Liver (tissue), 9 donors: ENCODE measurements around the gene L2HGDH. TPM values are rescaled to one million over a fixed set of nuclear protein-coding genes. Genes with fewer than 3 reads are reported as not detected.

Experiments used
- DNase-seq: peaks from one replicate; pipeline ENCODE4 v3.0.0-alpha.2; 2017; ENCODE audit warnings: low spot score
- H3K27ac ChIP-seq, 2 donors: one replicate each; pipeline ENCODE4 v1.7.0; 2013; ENCODE audit warnings: inconsistent platforms in 2 of 2, low read length in 2 of 2, control low read depth in 1 of 2, low read depth in 1 of 2, mild to moderate bottlenecking in 1 of 2
- H3K27me3 ChIP-seq, 4 donors: one replicate each; pipeline versions ENCODE4 v1.6.1 to v1.7.0; 2013; ENCODE audit warnings: low read length in 3 of 4, inconsistent platforms in 1 of 4, mild to moderate bottlenecking in 1 of 4, moderate library complexity in 1 of 4; ENCODE audit not compliant: control insufficient read depth in 4 of 4, insufficient read depth in 4 of 4
- H3K36me3 ChIP-seq, 4 donors: one replicate each; pipeline versions ENCODE4 v1.6.1 to v1.7.0; 2013; ENCODE audit warnings: low read length in 3 of 4, mild to moderate bottlenecking in 3 of 4, low read depth in 1 of 4, moderate library complexity in 1 of 4; ENCODE audit not compliant: control insufficient read depth in 4 of 4, insufficient read depth in 3 of 4
- H3K4me1 ChIP-seq, 4 donors: one replicate each; pipeline versions ENCODE4 v1.6.1 to v1.7.0; 2013; ENCODE audit warnings: low read length in 3 of 4, mild to moderate bottlenecking in 3 of 4, moderate library complexity in 1 of 4; ENCODE audit not compliant: control insufficient read depth in 4 of 4, insufficient read depth in 4 of 4
- H3K4me3 ChIP-seq, 3 donors: one replicate each; pipeline versions ENCODE4 v1.6.1 to v1.7.0; 2013; ENCODE audit warnings: low read length in 3 of 3, control low read depth in 1 of 3, low read depth in 1 of 3, mild to moderate bottlenecking in 1 of 3
- H3K9ac ChIP-seq, 2 donors: one replicate each; pipeline ENCODE4 v1.7.0; 2013; ENCODE audit warnings: low read length in 2 of 2, mild to moderate bottlenecking in 2 of 2, moderate library complexity in 2 of 2, control low read depth in 1 of 2, low read depth in 1 of 2
- H3K9me3 ChIP-seq, 4 donors: one replicate each; pipeline versions ENCODE4 v1.6.1 to v1.7.0; 2013; ENCODE audit warnings: low read length in 3 of 4; ENCODE audit not compliant: control insufficient read depth in 4 of 4
- CTCF ChIP-seq: fragments of 150-350 bp; IDR thresholded peaks from 2 replicates; pipeline ENCODE4 v1.5.1; 2017; ENCODE audit warnings: improper control_type of control experiment, low read depth, low read length; ENCODE audit not compliant: missing input control
- FOXA1 ChIP-seq: IDR thresholded peaks from 2 replicates; pipeline ENCODE4 v1.6.1; 2016; ENCODE audit warnings: antibody characterized with exemption
- FOXA2 ChIP-seq: IDR thresholded peaks from 2 replicates; pipeline ENCODE4 v1.6.1; 2016; ENCODE audit warnings: antibody characterized with exemption
- GABPA ChIP-seq, 2 donors: IDR thresholded peaks in 1 of 2; conservative IDR thresholded peaks in 1 of 2; 2 replicates each; pipeline ENCODE4 v1.6.1; 2016; ENCODE audit warnings: antibody characterized with exemption in 2 of 2, mild to moderate bottlenecking in 1 of 2, moderate library complexity in 1 of 2
- HNF4A ChIP-seq, 2 donors: conservative IDR thresholded peaks; 2 replicates each; pipeline ENCODE4 v1.6.1; 2016; ENCODE audit warnings: antibody characterized with exemption in 2 of 2, mild to moderate bottlenecking in 2 of 2
- HNF4G ChIP-seq: IDR thresholded peaks from 2 replicates; pipeline ENCODE4 v1.6.1; 2016; ENCODE audit warnings: antibody characterized with exemption
- JUND ChIP-seq, 2 donors: IDR thresholded peaks; 2 replicates each; pipeline ENCODE4 v1.6.1; 2016; ENCODE audit warnings: antibody characterized with exemption in 2 of 2
- MAX ChIP-seq: IDR thresholded peaks from 2 replicates; pipeline ENCODE4 v1.6.1; 2016; ENCODE audit warnings: antibody characterized with exemption
- NR2F2 ChIP-seq: IDR thresholded peaks from 2 replicates; pipeline ENCODE4 v1.6.1; 2016; ENCODE audit warnings: antibody characterized with exemption
- RAD21 ChIP-seq, 2 donors: IDR thresholded peaks; 2 replicates each; pipeline ENCODE4 v1.6.1; 2016; ENCODE audit warnings: antibody characterized with exemption in 2 of 2, mild to moderate bottlenecking in 2 of 2
- REST ChIP-seq: IDR thresholded peaks from 2 replicates; pipeline ENCODE4 v1.6.1; 2016; ENCODE audit warnings: antibody characterized with exemption, mild to moderate bottlenecking
- RXRA ChIP-seq, 2 donors: IDR thresholded peaks; 2 replicates each; pipeline ENCODE4 v1.6.1; 2017 to 2018; ENCODE audit warnings: antibody characterized with exemption in 2 of 2, mild to moderate bottlenecking in 1 of 2
- SP1 ChIP-seq: IDR thresholded peaks from 2 replicates; pipeline ENCODE4 v1.6.1; 2018; ENCODE audit warnings: antibody characterized with exemption, mild to moderate bottlenecking
- TAF1 ChIP-seq: conservative IDR thresholded peaks from 2 replicates; pipeline ENCODE4 v1.6.1; 2016; ENCODE audit warnings: antibody characterized with exemption, mild to moderate bottlenecking
- YY1 ChIP-seq: IDR thresholded peaks from 2 replicates; pipeline ENCODE4 v1.6.1; 2016; ENCODE audit warnings: antibody characterized with exemption, mild to moderate bottlenecking
- ZBTB33 ChIP-seq: IDR thresholded peaks from 2 replicates; pipeline ENCODE4 v1.6.1; 2016; ENCODE audit warnings: antibody characterized with exemption
- WGBS: extraction: QIAGEN DNeasy Blood & Tissue Kit; methylation state at CpG from one replicate; pipeline ENCODE4 v1.1.7; 2013; 5-methylcytosine and 5-hydroxymethylcytosine counted together
- polyA plus RNA-seq, 2 donors: library from polyadenylated mRNA; stranded (reverse) in 1 of 2; unstranded in 1 of 2; fragments of 200-250 nt in 1 of 2; fragments of >200 nt in 1 of 2; fragmentation: Nextera tagmentation in 1 of 2; extraction: Ambion mirVana in 1 of 2; gene quantifications; one replicate each; pipeline versions ENCODE4 v1.2.1 to v1.2.3, GENCODE V29; 2013 to 2015
- total RNA-seq, 2 donors: library from RNA; depleted of rRNA; stranded (reverse); fragments of >200 nt; gene quantifications; one replicate each; pipeline ENCODE4 v1.2.3, GENCODE V29; 2014
- TF ChIP-seq, protein P1 (sequence below): IDR thresholded peaks from 2 replicates; pipeline ENCODE4 v1.6.1; 2016; ENCODE audit warnings: antibody characterized with exemption
- donor health status: healthy.
- donor health status: healthy.
- donor health status: healthy.
- donor health status: healthy.
- donor health status: healthy.

The L2HGDH gene
- total and polyA plus RNA-seq, 4 donors, result 3.8 to 9.0 (median 5.4) TPM

DNA sequence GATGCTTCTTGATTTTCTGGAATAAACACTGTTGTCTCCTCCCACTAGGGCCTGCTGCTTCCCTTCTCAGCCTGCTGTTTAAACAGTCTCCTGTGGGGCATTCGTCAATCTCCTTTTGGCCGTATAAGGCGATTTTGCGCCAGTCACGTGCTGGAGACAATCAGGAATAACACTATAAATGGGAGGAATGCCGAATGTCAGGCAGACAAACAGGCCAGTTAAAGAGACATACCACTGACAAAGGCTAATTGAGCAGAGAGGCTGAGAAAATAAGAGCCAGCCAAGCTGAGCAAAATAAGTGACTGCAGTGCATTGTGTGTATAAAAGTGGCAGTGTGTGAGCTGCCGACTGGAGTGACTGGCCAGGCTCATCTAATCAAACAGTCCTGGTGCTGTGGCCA, 23.4 kb upstream of the L2HGDH start:
- peaks cover 0 to 6% (median under 1%) of the 10 kb centered on the region in 4 donors for H3K36me3 ChIP-seq
- H3K4me3 ChIP-seq, result no peak overlapping the region
- 37% methylated on average over 7 of the region's 7 CpGs for WGBS
- H3K27ac ChIP-seq, result peak overlapping the region; percentile 0 to 52
- H3K27me3 ChIP-seq, result no peaks in the 10 kb centered on the region
- TF ChIP-seq HNF4A (conservative IDR thresholded peaks at IDR 0.05) (peak in 1 of 2 donors; percentile 12), FOXA2 (no peak), SP1 (peak; percentile 28), CTCF (no peak), RAD21 (IDR thresholded peaks at IDR 0.05) (peak; percentile 12 to 62), HNF4G (no peak), REST (no peak), YY1 (peak; percentile 19), JUND (IDR thresholded peaks at IDR 0.05) (no peak), GABPA (IDR thresholded peaks at IDR 0.05 in 1 of 2, conservative IDR thresholded peaks at IDR 0.05 in 1 of 2) (no peak), RXRA (IDR thresholded peaks at IDR 0.05) (no peak), ZBTB33 (no peak), FOXA1 (no peak)
- no peak for DNase-seq
- no peaks in the 10 kb centered on the region for H3K4me1 ChIP-seq
- H3K9me3 ChIP-seq, result no peaks in the 10 kb centered on the region
- no peak overlapping the region for H3K9ac ChIP-seq

DNA sequence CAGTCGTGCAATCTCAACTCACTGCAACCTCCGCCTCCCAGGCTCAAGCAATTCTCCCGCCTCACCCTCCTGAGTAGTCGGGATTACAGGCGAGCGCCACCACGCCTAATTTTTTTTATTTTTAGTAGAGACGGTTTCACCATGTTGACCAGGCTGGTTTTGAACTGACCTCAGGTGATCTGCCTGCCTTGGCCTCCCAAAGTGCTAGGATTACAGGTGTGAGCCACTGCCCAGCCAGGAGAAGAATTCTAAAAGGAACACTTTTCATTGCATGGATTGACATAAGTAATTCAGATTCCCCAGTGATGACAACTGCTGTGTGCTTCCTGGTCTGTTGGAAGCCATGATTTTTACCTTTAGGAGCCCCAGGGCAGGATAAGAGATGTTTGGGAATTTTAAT, 22.2 kb upstream of the L2HGDH start:
- Histone ChIP-seq H3K9me3 (no peaks in the 10 kb centered on the region), H3K36me3 (peaks cover 0 to 8% (median 3%) of the 10 kb centered on the region in 4 donors), H3K4me1 (no peaks in the 10 kb centered on the region), H3K9ac (no peak overlapping the region), H3K27me3 (no peaks in the 10 kb centered on the region), H3K4me3 (no peak overlapping the region), H3K27ac (no peak overlapping the region)
- no peak for DNase-seq
- 97% methylated on average over 8 of the region's 8 CpGs for WGBS
- no peak for TF ChIP-seq RAD21 (IDR thresholded peaks at IDR 0.05)
- TF ChIP-seq FOXA2, result no peak
- TF ChIP-seq TAF1, result no peak
- TF ChIP-seq MAX, result no peak
- TF ChIP-seq NR2F2, result no peak
- no peak for TF ChIP-seq RXRA (IDR thresholded peaks at IDR 0.05)
- TF ChIP-seq HNF4G, result no peak
- TF ChIP-seq, protein P1, sequence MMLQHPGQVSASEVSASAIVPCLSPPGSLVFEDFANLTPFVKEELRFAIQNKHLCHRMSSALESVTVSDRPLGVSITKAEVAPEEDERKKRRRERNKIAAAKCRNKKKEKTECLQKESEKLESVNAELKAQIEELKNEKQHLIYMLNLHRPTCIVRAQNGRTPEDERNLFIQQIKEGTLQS, result no peak
- TF ChIP-seq GABPA (IDR thresholded peaks at IDR 0.05 in 1 of 2, conservative IDR thresholded peaks at IDR 0.05 in 1 of 2), result no peak
- no peak for TF ChIP-seq SP1
- TF ChIP-seq FOXA1, result no peak
- no peak for TF ChIP-seq ZBTB33
- no peak for TF ChIP-seq CTCF
